ENCODE measurements around the gene PROM1.

GRCh38 chr4:16079046-16079445 is 4.8 kb downstream of the PROM1 start:
- TF ChIP-seq CTCF (IDR thresholded peaks at IDR 0.05) (no peak), POLR2AphosphoS5 (IDR thresholded peaks at IDR 0.05) (no peak), POLR2A (IDR thresholded peaks at IDR 0.05) (no peak), EP300 (IDR thresholded peaks at IDR 0.05) (no peak)
